ENCODE measurements around the gene SERTAD1.

Gene SERTAD1

DNA sequence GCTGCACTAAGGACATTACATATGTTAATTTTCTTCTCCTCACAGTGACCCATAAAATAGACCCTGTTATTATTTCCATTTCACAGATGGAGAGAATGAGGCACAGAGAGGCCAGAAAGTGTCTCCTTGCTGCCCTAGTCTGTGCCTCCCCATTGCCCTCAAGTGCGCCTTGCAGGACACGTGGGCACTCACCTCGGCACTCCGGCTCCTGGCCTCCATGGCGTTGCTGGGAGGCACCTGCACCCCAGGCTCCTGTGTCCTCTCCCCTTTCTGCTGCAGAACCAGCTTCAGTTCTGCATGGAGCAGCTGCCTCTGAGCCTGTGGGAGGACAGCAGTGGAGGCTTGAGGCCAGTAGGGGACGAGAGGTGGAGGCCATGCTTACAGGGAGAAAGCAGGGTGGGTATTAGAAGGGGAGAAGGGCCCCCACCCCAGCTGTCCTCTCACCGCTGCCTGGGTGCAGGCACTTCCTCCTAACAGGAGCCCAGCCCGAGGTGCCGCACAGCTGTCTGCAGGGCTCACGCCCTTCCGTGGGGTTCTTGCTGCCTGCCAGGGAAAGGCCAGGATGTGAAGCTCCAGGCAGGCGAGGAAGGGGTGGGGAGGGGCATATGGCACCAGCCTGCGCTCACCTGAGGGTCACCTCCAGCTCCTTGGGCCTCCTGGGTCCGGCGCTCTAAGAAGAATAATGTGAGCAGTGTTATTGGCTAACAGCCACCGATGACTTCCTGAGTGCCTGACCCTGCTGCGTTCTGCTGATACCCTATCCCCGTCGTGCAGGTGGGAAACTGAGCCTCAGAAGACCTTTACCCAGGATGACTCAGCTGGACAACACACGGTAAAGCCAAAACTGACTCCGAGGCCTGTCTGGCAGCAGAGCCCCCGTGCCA lies 17.8 kb downstream of the SERTAD1 start:
- DNase-seq (ENCODE audit: low read depth in 1 of 2, low spot score in 1 of 2) = no peak

DNA sequence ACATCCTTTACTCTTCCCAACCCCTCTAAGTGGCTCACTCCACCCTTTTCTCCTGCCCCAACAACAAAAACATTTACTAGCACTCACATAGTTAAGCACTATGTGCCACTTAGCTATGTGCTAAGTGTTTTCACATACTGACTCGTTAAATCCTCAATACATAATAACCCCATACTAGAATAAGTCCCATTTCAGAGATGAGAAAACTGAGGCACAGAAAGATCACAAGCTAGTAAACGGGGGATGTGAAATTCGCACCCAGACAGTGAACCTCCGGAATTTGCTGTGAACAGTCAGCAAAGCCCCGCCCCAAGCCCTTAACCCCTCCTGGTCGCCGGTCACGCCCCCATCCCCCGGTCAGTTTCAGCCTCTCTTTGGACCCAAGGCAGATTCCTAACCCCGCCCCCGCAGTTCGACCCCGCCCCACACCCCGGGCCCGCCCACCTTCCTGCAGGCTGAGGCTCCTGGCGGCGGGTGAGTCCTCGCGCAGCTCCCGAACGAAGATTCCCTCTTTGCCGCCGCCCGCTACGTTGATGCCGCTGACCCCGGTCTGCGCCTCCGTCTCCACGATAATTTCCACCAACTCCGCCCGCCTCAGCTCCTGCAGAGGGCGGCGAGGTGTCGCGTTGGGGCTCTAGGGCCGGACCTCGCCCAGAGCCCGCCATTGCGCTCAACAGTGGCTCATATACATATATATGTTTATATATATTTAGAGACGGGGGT lies 22.4 kb downstream of the SERTAD1 start:
- DNase-seq (ENCODE audit: low read depth in 1 of 2, low spot score in 1 of 2) = peak; percentile 43 to 61

DNA sequence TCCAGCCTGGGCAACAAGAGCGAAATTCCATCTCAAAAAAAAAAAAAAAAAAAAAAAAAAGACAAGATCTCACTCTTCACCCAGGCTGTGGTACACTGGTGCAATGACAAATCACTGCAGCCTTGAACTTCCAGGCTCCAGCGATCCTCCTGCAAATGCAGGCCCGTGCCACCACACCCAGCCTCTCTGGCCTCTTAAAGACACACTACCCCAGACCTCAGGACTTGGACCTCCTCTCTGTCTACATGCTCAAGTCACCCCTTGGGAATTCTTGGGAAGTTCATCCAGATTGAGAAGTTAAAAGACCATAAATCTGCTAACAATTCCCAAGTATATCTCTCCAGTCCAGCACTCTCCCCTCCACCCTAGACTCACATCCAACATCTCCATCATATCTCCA lies 25.2 kb downstream of the SERTAD1 start:
- no peak for DNase-seq (ENCODE audit: low read depth in 1 of 2, low spot score in 1 of 2)

DNA sequence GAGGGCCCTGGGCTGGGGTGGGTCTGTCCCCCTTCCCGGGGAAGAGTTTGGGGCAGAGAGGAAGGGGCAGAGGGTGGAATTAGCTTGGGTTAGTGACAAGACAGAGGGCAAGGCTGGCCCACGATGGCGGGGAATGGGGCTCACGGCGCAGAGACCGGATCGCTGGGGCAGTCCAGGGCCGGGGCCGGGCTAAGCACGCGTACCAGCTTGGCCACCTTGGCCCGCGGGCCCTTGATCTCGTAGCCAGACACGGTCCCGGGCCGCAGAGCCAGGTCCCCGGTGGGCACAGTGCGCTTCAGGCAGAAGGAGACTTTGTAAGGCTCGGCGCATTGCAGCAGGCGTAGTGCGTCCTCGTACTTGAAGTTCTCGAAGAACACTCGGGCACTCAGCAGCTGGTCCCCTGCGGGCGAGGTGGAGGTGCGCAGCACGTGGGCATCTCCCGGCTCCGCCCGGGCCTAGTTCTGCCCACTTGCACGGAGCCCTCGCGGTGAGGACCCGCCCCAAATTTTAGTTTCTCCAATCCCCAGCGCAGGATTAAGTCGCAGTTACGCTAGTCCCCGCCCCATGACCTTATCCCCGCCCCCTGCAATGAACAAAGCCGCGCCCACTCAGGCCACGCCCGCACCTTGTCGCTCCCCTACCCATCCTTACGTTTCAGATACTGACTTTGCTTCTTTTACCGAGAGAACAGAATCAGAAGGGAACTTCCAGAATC lies 27.2 kb downstream of the SERTAD1 start:
- DNase-seq (ENCODE audit: low read depth in 1 of 2, low spot score in 1 of 2) = peak; percentile 10 to 55

DNA sequence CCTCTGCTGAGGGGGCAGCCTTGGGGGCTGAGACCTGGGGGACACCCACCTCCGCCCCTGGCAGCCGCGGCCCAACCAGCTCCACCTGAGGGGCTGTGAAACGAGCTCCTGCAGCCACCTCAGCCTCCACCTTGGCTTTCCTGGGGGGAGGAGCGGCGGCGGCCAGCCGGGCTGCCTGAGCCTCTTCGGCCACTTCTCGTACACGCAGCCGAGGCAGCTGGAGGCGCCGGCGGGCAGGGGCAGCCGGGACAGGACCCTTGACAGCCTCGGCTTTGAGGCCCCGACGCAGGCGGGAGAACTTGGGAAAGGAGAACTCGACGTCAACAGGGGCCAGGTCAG lies 28.3 kb downstream of the SERTAD1 start:
- DNase-seq (ENCODE audit: low read depth in 1 of 2, low spot score in 1 of 2) = no peak

DNA sequence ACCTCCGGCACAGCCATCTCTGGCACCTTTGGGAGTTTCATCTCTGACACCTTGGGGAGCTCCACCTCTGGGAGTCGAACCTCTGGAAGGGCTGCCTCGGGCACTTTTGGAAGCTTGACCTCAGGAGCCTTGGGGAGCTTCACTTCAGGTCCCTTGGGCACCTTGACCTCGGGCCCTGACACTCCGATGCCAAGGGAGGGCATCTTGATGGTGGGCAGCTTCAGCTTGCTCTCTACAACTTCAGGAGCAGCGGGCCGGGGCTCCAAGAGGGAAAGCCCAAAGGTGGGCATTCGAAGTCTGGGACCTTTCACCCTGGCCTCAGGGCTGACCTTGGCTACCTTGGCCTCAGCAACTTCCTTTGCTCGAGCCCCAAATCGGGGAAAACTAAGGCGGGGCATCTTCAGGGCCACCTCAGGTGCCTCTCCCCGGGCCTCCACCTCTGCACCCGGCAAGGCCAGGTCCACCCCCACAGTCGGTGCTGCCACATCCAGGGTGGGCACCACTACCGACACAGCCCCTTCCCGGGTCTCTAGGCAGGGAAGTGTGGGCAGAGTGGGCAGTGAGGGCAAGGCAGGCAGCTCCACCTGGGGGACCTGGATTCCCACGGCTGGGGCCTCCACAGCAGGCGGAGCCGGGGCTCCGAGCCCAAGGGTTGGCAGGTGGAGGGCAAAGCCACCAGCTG lies 28.8 kb downstream of the SERTAD1 start:
- no peak for DNase-seq (ENCODE audit: low read depth in 1 of 2, low spot score in 1 of 2)

DNA sequence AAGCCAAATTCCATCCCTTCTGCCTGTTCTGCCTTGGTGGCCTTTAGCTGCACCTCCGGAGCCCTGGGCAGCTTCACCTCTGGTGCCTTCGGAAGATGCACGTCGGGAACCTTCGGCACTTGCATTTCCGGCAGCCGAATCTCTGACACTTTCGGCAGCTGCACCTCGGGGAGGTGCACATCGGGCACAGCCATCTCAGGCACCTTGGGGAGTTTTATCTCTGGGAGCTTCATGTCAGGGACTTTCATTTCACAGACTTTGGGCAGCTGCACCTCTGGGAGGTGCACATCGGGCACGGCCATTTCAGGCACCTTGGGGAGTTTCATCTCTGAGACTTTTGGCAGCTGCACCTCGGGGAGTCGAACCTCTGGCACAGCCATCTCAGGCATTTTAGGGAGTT lies 29.8 kb downstream of the SERTAD1 start:
- no peak for DNase-seq (ENCODE audit: low read depth in 1 of 2, low spot score in 1 of 2)

DNA sequence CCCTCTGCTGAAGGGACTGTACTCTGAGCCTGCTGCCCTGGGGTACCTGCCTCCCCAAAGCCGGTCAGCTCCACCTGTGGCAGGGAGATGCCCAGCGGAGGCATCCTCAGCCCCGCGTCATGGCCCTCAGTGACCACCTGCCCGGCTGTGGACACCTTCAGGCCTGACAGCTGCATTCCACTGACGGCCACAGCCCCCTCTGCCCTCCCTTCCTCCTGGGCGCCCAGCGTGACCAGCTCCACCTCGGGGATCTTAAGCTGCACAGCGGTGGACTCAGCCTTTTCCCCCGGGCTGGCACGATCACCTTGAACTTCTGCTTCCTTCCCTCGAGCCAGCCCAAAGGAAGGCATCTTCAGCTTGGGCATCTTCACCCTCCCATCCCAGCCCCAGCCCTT lies 31.0 kb downstream of the SERTAD1 start:
- no peak for DNase-seq (ENCODE audit: low read depth in 1 of 2, low spot score in 1 of 2)

DNA sequence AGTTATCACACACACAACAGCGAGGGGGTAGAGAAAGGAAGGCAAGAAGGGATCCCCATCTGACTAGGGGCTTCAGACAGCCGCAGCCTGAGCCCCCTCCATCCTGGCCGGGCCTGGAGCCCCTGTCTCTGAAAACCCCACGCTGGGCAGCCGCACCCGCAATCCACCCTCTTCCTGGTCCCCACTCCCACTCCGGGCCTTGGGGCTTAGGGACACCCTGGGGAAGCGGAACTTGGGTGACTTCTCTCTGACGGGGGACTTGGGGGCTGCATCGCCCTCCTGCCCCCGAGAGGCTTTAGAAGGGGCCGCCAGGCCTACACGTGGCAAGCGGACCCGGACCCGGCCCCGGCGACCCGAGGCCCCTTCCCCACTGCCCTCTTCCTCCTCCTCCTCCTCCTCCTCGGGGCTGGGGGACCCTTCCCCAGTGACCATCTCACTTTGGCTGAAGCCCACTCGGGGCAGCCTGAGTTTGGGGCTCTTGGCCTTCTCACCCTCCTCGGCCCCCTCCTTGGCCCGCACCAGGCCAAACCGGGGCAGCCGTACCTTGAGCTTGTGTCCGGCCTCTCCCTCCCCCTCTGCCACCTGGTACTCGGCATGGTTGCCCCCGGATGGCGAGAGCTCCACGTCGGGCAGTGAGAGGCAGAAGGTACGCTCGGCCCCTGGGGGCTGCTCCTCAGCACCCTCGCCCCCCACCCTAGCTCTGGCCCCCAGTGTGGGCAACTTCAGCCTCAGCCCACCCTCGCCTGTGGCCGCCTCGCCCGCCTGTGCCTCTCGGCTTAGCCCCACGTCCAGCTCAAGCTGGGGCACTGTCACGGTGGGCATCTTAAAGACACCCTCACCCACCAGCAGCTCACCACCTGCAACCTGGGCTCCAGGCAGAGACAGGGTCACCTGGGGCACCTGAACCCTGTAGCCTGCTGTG lies 31.6 kb downstream of the SERTAD1 start:
- no peak for DNase-seq (ENCODE audit: low read depth in 1 of 2, low spot score in 1 of 2)

DNA sequence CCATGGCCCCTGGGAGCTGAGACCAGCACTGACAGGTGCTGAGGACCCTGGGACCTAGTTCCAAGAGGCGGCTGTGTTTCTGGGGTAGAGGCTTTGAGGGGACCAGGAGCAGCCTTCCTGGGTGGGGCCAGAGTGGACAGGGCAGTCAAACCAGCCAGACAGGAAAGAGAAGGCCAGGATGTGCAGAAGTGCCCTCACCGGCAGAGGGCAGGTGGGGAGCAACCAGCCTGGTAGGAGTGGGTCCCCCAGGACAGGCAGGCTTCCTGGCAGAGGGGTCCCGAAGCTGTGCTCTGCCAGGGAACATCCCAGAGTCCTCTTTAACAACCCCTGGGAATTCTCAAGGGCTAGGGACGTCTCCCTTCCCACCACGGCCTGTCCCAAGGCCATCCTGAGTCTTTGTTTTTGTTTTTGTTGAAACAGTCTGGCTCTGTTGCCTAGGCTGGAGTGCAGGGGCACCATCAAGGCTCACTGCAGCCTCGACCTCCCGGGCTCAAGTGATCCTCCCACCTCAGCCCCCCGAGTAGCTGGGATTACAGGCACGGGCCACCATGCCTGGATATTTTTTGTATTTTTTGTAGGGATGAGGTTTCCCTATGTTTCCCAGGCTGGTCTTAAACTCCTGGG lies 32.8 kb downstream of the SERTAD1 start:
- DNase-seq (ENCODE audit: low read depth in 1 of 2, low spot score in 1 of 2) = no peak

DNA sequence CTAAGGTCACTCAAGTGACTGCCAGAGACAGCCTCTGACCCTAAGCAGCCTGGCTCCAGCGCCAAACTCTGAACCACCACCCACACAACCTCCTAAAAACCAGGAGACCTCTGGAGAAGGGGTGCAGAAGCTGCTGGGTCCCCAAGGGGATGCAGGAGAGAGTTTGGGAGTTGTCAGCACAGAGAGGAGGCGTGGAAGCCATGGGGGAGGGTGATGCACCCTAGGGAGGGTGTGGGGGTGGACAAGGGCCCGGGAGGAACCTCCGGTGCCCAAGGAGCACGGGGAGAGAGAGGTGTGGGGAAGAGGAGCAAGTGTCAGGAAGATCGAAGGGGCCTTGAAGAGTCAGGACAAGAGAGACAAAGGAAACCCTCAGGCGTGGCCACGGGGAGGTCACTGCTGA lies 33.7 kb downstream of the SERTAD1 start:
- no peak for DNase-seq (ENCODE audit: low read depth in 1 of 2, low spot score in 1 of 2)

DNA sequence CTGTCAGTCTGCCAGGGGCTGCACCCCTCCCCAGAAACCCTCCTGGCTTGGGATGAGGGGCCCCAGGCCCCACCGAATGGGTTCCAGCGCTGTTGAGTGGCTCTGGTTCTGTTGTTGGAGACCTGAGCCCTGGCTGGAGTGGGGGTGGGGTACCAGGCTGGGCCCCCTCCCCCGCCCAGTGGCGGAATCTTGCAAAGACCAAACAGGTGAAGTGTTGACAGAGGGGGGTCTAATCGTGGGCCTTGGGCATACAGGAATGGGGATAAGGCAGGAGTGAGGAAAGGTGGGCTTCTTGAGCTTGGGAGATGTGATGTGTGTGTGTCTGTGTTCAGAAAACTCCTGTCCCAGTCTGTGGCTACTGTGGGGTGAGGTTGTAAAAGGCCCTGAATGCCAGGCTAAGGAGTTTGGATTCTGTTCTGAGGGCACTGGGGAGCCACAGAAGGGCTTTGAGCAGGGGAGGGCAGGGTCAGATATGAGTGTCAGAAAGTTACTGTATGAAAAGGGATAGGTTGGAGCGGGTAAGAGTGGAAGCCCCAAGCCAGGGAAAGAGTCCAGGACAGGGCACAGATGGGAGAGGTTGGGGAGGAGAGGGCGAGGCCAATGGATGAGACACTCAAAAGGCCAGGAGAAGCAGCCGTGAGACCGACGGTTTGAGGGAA lies 35.6 kb downstream of the SERTAD1 start, which contains the start of gene HIPK4:
TSS of gene HIPK4 (minus strand) at position 98 of the 659 bp plus-strand sequence. CDS start 279 bp downstream, outside the sequence.
- no peak for DNase-seq (ENCODE audit: low read depth in 1 of 2, low spot score in 1 of 2)

DNA sequence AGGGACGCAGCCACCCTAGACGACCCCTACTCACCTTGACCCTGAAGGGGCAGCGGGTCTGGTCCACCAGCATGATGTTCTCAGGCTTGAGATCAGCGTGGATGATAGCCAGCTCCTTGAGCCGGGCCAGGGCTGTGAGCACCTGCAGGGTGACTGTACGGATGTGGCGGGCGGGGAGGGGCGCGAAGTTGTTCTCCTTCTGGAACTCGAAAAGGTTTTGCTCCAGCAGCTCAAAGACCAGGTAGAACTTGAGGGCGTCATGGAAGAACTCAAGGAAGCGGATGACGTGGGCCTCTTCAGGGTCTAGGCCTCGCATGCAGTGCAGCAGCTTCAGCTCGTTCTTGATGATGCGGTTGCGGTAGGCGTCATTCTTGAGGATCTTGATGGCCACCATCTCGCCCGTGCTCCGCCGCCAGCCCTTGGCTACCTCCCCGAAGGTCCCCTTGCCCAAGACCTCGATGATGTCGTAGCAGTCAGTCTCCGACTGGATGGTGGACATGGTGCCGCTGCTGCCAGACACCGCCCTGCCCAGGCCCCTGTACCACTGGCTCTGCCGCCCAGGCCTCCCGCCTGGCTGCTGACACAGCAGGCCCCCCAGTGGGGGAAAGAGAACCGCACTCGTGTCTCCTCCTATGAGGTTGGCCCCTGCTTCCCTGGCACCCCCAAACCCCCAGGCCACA lies 36.2 kb downstream of the SERTAD1 start:
- DNase-seq (ENCODE audit: low read depth in 1 of 2, low spot score in 1 of 2) = no peak

DNA sequence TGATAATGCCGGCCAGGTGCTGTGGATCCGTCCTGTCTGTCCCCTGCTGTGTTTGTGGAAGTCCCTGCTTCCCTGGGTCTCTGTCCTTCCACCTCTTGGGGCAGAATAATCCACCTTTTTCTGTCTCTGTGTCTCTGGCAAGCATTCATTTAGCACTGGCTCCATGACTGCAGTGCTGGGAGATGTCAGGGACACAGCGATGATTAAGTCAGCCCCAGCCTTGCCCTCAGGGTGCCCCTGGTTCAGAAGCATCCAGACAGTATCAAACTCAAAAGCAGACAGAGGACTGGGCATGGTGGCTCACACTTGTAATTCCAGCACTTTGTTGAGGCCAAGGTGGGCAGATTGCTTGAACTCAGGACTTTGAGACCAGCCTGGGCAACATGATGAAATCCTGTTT lies 37.3 kb downstream of the SERTAD1 start:
- DNase-seq (ENCODE audit: low read depth in 1 of 2, low spot score in 1 of 2) = no peak

DNA sequence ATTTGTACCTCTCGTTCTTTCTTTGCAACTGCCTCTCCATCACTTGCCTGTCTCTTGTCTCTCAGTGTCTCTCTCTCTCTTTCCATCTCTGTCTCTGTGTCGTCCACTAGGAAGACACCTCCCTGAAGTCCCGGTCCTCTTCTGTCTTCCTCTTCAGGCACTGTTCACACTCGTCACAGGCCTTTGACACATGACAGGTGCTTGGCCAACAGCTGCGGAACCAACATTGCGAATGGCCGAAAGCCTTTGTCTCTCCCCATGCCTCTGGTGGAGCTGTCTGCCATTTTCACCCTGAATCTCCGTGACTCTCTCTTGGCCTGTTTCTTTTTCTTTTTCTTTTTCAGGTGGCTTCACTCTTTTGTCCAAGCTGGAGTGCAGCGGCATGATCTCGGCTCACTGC lies 38.6 kb downstream of the SERTAD1 start:
- no peak for DNase-seq (ENCODE audit: low read depth in 1 of 2, low spot score in 1 of 2)

DNA sequence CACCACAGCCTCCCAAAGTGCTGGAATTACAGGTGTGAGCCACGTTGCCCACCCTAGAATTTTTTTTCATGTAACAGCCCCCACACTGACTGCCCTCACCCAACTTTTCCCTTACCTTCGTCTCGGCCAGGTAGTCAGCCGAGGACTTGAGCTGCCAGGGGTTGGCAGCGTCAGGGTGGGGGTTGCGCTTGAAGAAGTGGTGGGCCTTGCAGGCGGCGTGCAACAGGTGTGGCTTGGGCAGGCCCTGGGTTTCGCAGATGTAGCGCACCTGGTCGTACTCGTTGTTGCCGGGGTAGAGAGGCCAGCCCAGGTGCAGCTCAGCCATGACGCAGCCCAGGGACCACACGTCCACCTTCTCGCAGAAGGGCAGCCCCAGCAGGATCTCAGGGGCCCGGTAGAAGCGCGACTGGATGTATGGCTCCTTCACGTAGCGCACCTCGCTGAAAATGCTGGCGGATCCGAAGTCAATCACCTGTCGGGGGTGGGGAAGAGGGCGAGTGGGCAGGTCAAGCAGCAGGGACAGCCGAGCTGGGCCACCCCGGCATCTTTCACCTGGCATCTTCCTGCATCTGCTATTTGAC lies 42.0 kb downstream of the SERTAD1 start:
- no peak for DNase-seq (ENCODE audit: low read depth in 1 of 2, low spot score in 1 of 2)

DNA sequence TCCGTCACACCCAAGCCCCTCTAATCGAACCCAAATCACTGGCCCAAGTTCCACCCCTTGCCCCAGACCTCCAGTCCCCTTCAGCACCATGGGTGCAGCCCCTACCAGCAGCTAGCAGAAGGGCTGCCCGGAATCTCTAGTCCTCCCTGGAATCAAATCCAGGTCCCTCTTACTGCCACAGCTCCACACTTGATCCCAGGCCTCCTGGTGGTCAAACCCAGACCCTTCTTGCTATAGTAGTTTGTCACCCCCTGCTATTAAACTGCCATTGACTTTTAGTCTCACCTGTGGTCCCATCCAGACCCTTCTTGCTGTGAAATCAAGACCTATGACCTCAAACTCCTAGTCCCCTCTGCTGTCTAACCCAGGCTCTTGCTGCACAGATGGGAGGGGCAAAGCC lies 44.5 kb downstream of the SERTAD1 start:
- no peak for DNase-seq (ENCODE audit: low read depth in 1 of 2, low spot score in 1 of 2)
